ENCODE data around the gene OSGIN1.

OSGIN1 gene

DNA sequence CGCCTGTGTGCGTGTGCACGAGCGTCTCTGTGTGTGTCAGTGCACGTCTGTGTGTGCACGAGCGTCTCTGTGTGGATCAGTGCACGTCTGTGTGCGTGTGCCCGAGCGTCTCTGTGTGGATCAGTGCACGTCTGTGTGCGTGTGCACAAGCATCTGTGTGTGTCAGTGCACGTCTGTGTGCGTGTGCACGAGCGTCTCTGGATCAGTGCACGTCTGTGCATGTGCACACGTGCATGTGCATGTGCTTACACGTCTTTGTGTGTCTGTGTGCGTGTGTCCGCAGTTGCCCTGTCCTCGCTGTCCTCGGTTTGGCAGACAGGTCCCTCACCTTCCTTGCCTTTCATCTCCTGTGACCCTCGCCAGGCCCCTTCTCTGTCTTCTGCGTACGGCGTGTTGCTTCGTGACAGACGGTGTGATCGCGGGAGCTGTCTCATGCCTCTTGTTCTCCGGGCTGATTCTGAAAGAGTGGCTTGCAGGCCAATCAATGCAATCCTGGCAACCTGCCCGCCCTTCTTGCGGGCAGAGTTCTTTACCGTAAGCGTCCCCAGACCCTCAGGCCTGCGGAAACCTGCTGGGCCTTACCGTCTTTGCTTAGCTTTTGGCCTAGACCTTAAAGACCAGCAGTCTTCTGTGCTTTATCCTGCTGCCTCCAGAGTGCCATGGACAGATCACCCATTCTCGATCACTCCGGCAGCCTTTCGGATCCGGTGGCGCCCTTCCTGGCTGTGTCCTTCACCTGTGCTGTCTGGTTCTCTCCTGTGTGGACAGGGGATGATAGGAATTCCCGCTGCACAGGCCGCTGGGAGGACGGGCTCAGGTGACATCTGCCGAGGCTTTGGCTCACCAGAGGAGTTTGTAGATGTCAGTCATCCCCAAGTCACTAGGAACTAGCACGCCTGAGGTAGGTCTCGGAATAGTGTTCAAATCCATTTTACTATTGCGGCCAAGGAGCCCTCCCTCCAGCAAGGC, 35.6 kb upstream of the OSGIN1 start:
- H3K4me3 ChIP-seq (ENCODE audit: low read depth, low read length): no peak overlapping the region
- TF ChIP-seq, protein P1, sequence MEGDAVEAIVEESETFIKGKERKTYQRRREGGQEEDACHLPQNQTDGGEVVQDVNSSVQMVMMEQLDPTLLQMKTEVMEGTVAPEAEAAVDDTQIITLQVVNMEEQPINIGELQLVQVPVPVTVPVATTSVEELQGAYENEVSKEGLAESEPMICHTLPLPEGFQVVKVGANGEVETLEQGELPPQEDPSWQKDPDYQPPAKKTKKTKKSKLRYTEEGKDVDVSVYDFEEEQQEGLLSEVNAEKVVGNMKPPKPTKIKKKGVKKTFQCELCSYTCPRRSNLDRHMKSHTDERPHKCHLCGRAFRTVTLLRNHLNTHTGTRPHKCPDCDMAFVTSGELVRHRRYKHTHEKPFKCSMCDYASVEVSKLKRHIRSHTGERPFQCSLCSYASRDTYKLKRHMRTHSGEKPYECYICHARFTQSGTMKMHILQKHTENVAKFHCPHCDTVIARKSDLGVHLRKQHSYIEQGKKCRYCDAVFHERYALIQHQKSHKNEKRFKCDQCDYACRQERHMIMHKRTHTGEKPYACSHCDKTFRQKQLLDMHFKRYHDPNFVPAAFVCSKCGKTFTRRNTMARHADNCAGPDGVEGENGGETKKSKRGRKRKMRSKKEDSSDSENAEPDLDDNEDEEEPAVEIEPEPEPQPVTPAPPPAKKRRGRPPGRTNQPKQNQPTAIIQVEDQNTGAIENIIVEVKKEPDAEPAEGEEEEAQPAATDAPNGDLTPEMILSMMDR (IDR thresholded peaks at IDR 0.05; ENCODE audit: low read depth, low read length, missing control alignments): no peak
- no peak for DNase-seq (ENCODE audit: low read depth)

DNA sequence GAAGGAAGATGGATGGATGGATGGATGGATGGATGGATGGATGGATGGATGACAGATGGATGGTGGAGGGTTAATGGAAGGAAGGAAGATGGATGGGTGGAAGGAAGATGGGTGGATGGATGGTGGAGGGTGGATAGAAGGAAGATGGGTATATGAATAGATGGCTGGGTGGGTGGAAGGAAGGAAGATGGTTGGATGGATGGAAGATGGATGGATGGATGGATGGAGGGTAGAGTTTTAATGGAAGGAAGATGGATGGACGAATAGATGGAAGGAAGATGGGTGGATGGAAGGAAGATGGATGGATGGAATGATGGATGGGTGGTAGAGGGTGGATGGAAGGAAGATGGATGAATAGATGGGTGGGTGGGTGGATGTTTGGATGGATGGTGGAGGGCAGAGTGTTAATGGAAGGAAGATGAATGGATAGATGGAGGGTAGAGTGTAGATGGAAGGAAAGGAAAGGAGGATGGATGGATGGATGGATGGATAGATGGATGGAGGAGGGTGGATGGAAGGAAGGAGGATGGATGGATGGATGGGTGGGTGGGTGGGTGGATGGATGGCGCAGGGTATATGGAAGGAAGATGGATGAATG, 32.0 kb upstream of the OSGIN1 start:
- TF ChIP-seq, protein P1 (IDR thresholded peaks at IDR 0.05; ENCODE audit: low read depth, low read length, missing control alignments): no peak
- H3K4me3 ChIP-seq (ENCODE audit: low read depth, low read length): no peak overlapping the region
- DNase-seq (ENCODE audit: low read depth): no peak

DNA sequence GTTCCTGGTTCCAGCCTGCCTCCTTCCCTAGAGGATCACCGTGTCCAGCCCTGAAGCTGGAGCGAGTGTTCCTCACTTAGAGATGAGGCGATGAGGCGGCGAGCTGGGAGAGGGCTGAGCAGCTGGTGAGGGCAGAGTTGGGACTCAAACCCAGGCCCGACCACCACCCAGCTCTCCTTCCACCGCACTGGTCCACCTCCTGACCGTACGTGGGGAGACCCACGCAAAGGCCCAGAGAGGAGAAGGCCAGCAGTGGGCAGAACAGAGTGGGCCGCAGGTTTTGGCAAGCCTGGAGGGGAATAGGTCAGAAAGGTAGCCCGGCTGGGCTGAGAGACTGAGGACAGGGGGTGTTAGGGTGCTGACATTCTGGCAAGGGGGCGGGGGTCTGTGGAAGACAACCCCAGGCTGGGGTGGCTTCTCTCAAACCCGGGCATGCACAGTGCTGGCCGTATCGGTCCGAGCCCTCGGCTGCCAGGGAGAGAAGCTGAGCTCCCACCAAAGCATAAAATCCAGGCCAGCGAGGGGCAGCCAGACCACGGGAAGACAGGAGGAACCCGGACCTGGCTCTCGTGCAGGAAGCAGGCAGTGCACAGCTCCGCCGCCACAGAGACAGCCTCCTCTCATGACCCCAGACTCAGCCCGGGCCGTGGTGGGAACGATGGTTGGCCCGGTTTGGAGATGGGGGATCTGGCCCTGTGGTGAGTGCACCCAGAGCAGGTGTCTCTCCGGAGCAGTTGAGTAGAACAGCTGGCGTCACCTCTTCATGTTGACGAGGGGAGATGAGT, 29.3 kb upstream of the OSGIN1 start:
- TF ChIP-seq, protein P1 (IDR thresholded peaks at IDR 0.05; ENCODE audit: low read depth, low read length, missing control alignments): no peak
- DNase-seq (ENCODE audit: low read depth): no peak
- H3K4me3 ChIP-seq (ENCODE audit: low read depth, low read length): no peak overlapping the region

DNA sequence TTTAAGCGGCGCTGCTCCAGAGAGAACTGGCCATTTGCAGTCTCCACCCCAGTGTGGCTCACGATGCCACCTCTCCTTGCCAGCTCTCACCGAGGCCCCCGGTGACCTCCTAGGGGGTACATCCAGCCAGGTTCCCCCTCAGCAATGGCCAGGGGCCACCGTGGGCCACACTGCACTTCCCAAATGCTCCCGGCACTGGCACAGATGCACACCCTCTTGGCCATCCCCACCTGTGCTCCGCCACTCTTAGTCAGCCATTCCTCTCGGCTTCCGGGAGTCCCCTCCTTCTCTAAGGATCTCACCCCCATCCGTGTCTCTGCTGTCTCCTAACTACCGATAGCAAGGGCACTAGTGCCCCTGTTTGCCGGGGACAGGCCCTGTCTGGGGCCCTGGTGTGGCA, 28.4 kb upstream of the OSGIN1 start:
- TF ChIP-seq, protein P1 (IDR thresholded peaks at IDR 0.05; ENCODE audit: low read depth, low read length, missing control alignments): no peak
- no peak overlapping the region for H3K4me3 ChIP-seq (ENCODE audit: low read depth, low read length)

DNA sequence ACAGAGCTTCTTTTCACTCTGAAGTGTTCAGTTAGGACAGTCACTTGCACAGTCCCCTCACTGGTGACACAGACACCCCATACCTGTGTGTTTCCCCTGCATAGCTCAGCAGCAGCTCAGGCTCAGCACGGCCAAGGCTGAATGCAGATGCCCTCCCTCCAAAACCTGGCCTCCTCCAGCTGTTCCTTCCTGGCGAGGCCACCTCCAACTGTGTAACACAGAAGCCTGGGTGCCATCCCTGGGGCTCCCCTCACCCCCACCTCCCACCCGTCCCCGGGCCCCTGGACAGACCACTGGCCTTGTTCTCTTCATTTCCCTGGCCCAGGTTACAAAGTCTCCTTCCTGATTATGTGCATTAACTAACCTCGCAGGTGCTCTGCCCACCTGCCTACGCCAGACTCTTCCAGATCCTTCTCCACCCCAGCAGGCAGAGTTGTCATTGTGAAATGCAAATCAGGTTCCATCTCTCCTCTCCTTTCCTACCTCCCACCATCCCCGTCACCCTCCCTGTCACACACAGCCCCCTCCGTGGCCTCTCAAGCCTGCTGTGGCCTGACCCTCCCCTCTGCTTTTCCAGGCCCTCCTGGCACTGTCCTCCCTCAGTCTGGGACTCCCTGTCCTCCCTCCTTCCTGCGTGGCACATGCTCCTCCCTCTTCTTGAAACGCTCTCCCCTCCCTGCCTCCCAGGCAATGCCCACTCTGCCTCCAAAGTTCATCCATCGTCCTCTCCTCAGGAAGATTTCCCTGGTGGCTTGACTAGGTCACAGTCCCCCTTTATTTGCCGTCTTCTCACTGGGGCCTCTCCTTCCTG, 27.7 kb upstream of the OSGIN1 start:
- TF ChIP-seq, protein P1 (IDR thresholded peaks at IDR 0.05; ENCODE audit: low read depth, low read length, missing control alignments): no peak
- H3K4me3 ChIP-seq (ENCODE audit: low read depth, low read length): no peak overlapping the region
- DNase-seq (ENCODE audit: low read depth): no peak

More for the DNA sequence above, 28.4 kb upstream of the OSGIN1 start:
- DNase-seq (ENCODE audit: low read depth): no peak

Data from GM12864 (cell line).